HG03558 (cell line): ENCODE results near the gene KCNJ1.

Source experiments
- ATAC-seq: cut with Tn5 transposase; IDR thresholded peaks from one replicate; pipeline ENCODE4 v1.9.1; 2021; ENCODE audit warnings: moderate number of reproducible peaks; ENCODE audit not compliant: unreplicated experiment; ENCODE audit errors: extremely low read depth

KCNJ1 gene

GRCh38 chr11:128867277-128867676 is at the start of gene KCNJ1:
KCNJ1 (minus strand) TSS chr11:128867296; CDS start chr11:128840243, 27,053 bp downstream.
- ATAC-seq, result no peak

GRCh38 chr11:128916681-128917080 is 49.6 kb upstream of the KCNJ1 start:
- no peak for ATAC-seq

GRCh38 chr11:128916037-128916572 is 49.0 kb upstream of the KCNJ1 start:
- ATAC-seq, result no peak

DNA sequence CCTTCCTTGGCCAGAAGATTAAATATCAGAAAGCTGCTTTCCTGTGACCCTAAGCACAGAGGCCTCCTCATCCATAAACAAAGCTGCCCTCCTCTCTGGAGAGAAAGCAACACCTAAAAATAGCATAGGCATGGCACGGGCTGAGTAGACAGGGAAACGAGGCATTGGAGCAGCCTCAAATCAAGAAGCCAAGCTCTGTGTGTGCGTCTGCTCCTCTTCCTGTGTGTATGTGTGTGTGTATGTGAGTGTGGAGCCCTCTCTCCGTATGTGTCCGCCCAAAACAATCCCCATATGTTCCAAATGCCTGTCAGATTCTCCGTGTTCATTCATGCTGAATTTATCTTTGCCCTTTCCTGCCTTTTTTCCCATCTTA is 48.0 kb upstream of the KCNJ1 start:
- ATAC-seq, result no peak

GRCh38 chr11:128914216-128915148 is 47.4 kb upstream of the KCNJ1 start:
- ATAC-seq, result no peak

DNA sequence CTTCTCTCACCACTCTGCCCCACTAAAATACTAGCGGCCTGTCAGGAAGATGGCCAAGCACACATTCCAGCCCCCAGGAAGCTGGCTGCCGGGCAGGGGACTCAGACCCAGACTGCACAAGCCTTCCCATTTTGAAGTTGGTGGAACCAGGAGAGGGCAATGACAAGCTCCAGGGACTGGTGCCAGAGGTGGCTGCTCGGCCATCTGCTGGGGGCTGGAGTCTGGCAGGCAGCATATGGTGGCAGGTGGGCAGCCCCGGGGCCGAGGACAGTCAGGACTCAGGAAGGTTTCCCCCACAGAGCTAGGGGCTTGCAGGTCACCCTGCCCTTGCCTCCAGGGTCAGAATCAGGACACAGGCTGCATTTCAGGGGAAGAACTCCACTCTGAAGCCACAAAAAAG is 46.7 kb upstream of the KCNJ1 start:
- ATAC-seq, result no peak

GRCh38 chr11:128911701-128912100 is 44.6 kb upstream of the KCNJ1 start:
- ATAC-seq, result no peak

- no peak for ATAC-seq
These were observed 44.1 kb upstream of the KCNJ1 start for GRCh38 chr11:128911239-128911638.

- no peak for ATAC-seq
These were observed 43.5 kb upstream of the KCNJ1 start for GRCh38 chr11:128910576-128910975.

DNA sequence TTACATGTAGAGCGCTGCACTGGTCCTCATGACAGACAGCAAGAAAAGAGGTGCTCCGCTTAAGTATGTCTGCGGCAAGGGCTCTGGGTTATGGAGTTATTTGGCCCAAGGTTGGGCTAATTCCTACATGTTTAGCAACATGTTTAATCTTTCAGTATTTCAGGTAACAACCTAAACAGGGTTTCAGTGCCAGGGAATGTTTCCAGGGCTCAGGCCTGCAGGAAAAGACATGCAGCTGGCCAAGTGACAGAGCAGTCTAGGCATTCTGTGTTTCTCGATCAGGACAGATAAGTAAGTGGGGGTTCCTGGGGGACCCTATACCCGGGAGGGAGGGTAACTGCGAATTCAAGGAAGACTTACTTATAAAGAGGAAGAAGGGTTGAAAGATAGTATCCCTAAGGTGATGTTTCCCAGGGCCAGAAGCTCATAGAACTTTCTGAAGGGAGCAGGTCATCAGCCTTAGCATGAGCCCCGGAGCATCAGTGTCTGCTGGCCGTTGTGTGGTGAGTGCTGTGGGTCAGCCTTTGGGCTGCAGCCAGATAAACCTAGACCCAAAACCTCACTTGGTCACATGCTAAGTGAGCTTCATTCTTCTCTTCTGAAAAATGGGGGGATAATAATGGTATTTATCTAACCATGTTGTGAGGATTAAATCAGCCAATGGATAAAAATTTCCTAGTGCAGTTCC is 42.5 kb upstream of the KCNJ1 start:
- no peak for ATAC-seq

DNA sequence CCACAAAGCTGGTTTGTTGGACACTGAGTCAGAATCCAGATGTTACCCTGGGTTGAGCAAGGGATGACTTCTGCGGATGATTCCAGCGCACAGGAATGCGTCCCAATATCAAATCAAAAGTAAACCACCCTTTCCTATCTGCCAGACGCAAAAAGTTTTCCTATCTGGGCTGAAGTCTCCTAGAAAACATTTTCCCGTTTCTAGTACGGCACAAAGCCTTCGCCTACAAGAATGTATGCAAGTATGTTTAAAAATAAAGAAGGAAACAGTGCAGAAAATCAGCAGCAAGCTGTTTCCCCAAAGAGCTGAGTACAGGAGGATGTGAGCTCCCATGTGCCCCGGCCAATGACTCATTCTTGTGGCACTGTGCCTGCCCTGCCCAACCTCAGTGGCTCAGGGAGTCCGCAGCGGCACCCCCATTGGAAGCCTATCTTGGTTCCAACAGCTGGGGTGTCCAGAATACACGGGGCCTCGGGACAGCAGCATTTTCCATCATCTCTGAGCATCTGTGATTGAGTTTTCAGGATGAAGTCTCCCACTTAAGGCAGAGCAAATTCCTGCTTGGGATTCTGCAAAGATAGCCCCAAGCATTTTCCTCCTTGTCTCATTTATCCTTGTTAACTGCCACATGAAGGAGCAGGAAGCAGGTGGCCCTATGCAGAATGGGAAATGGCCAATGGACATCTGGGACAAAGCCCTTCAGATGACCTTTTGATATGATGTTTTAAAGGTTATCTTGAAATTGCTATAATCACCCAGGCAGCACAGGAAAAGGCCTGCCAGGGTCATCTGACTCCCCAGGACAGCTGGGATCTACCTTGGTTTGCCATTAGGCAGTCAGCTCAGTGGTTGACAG is 41.5 kb upstream of the KCNJ1 start:
- ATAC-seq, result no peak

DNA sequence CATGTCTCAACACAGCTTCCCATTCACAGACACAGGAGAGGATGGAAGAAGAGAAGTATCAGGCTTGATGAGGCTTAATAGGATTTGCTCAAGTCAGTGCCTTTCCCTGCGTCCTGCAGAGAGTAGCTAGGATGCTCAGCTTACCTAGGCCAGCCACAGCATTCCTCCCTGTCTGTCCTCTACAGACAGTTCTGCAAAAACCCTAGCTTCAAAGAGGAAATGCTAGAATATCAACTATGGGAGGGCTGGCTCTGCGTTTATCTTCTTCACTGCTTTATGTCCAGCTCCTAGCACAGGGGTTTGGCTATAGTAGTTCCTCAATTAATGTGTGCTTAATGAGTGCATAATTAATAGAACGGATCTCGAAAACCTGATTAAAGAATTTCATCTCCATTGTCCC is 40.5 kb upstream of the KCNJ1 start:
- no peak for ATAC-seq

DNA sequence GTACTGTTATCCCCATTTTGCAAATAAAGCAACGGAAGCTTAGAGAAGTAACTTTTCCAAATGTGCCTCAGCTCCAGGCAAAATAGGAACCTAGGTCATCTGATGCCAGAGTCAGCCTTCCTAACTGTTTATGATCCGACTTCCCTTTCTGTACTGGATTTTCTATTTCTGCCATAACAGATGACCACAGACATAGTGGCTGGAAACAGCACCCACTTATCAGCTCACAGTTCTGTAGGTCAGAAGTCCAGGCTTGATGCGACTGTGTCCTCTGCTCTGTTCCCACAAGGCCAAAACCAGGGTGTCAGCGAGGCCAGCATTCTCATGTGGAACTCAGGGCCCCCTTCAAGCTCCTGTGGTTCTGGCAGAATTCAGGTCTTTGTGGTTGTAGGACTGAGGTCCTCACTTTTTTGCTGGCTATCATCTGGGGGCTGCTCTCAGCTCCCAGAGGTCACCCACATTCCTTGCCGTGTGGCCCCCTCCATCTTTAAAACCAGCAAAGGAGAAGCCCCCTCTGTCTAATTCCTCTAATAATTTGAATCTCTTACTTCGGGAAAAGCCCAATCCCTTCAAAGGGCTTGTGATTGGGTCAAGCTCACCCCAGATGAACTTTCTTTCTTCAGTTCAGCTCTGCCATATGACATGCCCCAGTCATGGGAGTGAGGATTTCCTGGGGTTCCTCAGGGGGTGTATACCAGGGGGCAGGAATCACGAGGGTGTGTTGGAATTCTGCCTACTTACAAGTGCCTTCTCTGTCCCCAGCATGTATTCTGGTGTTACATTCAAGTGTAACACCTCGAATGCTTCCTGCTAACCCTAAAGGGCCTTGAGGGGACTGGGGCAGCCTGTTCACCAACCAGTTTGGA is 39.3 kb upstream of the KCNJ1 start:
- no peak for ATAC-seq

DNA sequence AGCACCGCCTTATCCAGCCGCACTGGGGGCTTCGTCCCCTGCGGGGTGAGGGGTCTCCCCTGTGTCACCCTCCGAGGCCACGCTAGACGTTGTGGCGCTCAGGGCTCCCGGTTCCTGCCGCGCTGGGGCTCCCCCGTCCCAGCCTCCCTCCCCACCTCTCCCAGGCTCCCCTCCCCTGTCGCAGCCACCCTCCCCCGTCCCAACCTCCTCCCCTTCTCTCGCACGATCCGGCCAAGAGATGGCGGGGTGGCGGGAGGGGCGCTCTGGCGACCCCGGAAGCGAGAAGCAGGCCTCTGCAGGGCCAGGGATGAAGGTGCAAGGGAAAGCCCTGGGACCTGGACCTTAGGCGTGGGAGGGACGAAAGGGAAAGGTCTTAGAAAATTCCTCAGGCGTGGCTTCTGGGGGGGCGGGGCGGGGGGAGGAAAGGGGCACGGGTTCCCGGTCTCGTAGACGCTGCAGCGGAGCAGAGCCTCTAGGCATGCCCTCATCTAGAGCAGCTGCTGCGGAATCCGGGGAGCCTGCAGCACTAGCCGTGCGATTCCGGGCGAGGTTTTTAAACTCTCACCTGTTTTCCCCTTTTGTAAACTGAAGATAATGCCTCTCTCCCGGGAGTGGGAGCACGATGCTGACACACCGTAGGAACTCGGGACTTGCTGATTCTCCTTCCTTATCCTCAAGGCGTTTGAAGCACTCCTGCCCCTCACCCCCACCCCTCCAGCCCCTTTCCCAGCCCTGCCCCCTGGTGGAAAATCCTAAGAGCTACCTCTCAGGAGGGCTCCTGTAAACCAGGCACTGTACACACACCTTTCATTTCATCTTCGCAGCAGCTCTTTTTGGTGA is 38.5 kb upstream of the KCNJ1 start:
- ATAC-seq, result no peak

DNA sequence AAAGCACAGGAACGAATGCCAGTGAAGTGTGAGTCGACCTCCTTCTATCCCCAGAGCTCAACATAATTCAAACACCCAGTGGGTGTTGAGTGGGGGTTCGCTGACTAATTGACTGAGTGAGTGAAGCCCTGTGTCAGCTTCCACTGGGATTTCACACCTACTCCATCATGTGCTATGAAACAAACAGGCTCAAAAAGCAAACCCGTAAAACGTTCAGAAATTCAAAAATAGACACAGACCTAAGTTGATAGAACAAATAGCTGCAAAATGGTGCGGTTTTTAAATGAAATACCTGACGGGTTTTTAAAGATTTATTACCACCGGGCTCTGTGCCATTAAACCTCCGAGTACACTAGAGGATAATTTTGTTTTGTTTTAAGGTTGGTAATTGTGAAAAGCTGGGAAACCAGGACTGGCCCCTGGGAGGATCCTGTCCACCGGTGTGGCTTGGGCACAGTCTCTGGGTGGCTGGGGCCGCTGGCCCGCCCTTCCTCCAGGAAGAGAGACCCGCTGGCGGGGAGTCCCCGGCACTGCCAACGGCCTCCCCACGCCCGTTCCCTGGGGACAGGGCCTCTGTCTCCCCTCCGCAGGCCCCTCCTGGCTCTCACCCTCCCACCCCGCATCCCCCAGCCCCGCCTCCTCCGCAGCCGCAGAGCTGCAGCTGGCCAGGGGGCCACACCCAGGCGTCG is 37.7 kb upstream of the KCNJ1 start:
- no peak for ATAC-seq

- ATAC-seq, result no peak
These were observed 37.2 kb upstream of the KCNJ1 start for GRCh38 chr11:128904303-128904655.

DNA sequence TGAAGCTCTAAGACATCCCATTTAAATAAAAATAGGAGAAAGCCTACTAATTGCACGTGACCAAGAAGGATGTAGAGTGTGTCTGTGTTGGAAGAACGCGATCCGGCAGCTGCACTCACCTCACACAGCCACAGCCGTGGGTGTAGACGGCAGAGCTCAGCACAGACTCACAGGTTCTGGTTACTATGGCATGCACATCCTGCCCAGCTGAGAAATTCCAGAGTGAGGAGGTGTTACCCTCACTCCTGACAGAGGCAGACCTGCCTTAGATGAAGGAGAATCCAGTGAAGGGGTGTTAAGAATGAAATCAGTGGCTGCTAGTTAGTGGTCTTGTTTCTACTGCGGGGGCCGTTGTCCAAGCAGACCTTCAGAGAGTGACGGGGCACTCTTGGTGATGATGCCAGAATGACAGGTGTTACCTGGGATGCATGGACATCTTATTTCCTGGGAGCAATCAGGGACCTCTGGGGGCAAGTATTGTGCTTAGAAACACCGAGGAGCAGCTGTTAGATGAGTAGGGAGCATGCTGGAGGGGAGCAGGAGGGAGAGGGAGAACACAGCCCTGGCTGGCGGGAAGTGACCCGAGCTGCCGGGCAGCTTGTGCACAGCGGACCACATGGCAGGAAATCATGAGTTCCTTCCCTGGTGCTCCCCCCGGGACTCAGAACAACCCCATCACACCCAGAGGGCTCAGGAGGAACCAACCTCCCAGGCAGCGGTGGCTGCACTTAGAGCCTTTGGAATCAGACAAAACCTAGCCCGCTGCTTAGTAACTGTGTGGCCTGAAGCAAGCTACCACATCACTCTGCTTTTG is 36.4 kb upstream of the KCNJ1 start:
- no peak for ATAC-seq
